ENCODE measurements around the gene DISP3.

The DISP3 gene

GRCh38 chr1:11443961-11444658, 34.8 kb upstream of the DISP3 start:
- H3K4me3 ChIP-seq (ENCODE audit: low read depth, low read length) = no peak overlapping the region
- no peak for TF ChIP-seq POLR2A (IDR thresholded peaks at IDR 0.05; ENCODE audit: extremely low read depth, insufficient read length)
- no peak for TF ChIP-seq MYC (IDR thresholded peaks at IDR 0.05; ENCODE audit: low read depth, low read length)
- no peak for TF ChIP-seq MAX (IDR thresholded peaks at IDR 0.05; ENCODE audit: low read depth, low read length)
- TF ChIP-seq CTCF (IDR thresholded peaks at IDR 0.05; ENCODE audit: low read depth, low read length) = no peak
- DNase-seq (ENCODE audit: low read depth) = no peak

GRCh38 chr1:11444907-11445306, 34.0 kb upstream of the DISP3 start:
- TF ChIP-seq MYC (IDR thresholded peaks at IDR 0.05; ENCODE audit: low read depth, low read length) (no peak), CTCF (IDR thresholded peaks at IDR 0.05; ENCODE audit: low read depth, low read length) (no peak), MAX (IDR thresholded peaks at IDR 0.05; ENCODE audit: low read depth, low read length) (no peak), POLR2A (IDR thresholded peaks at IDR 0.05; ENCODE audit: extremely low read depth, insufficient read length) (no peak)
- no peak overlapping the region for H3K4me3 ChIP-seq (ENCODE audit: low read depth, low read length)
- DNase-seq (ENCODE audit: low read depth) = no peak

GRCh38 chr1:11447903-11448302, 31.1 kb upstream of the DISP3 start:
- no peak for TF ChIP-seq MAX (IDR thresholded peaks at IDR 0.05; ENCODE audit: low read depth, low read length)
- TF ChIP-seq CTCF (IDR thresholded peaks at IDR 0.05; ENCODE audit: low read depth, low read length) = no peak
- no peak for TF ChIP-seq POLR2A (IDR thresholded peaks at IDR 0.05; ENCODE audit: extremely low read depth, insufficient read length)
- TF ChIP-seq MYC (IDR thresholded peaks at IDR 0.05; ENCODE audit: low read depth, low read length) = no peak
- DNase-seq (ENCODE audit: low read depth) = no peak

GRCh38 chr1:11448373-11449099, 30.4 kb upstream of the DISP3 start:
- no peak for DNase-seq (ENCODE audit: low read depth)
- H3K4me3 ChIP-seq (ENCODE audit: low read depth, low read length) = no peak overlapping the region
- TF ChIP-seq CTCF (IDR thresholded peaks at IDR 0.05; ENCODE audit: low read depth, low read length) (no peak), MAX (IDR thresholded peaks at IDR 0.05; ENCODE audit: low read depth, low read length) (no peak), MYC (IDR thresholded peaks at IDR 0.05; ENCODE audit: low read depth, low read length) (no peak)

More at GRCh38 chr1:11447903-11448302, 31.1 kb upstream of the DISP3 start:
- no peak overlapping the region for H3K4me3 ChIP-seq (ENCODE audit: low read depth, low read length)

GRCh38 chr1:11449100-11449403, 29.9 kb upstream of the DISP3 start:
- H3K4me3 ChIP-seq (ENCODE audit: low read depth, low read length) = no peak overlapping the region
- no peak for TF ChIP-seq CTCF (IDR thresholded peaks at IDR 0.05; ENCODE audit: low read depth, low read length)
- TF ChIP-seq MYC (IDR thresholded peaks at IDR 0.05; ENCODE audit: low read depth, low read length) = no peak
- TF ChIP-seq POLR2A (IDR thresholded peaks at IDR 0.05; ENCODE audit: extremely low read depth, insufficient read length) = no peak
- TF ChIP-seq MAX (IDR thresholded peaks at IDR 0.05; ENCODE audit: low read depth, low read length) = no peak
- no peak for DNase-seq (ENCODE audit: low read depth)

All from NB4 (cell line).